GM12873 (cell line): Measurements from ENCODE around the gene CYGB.
A peak's percentile ranks its signal among the peaks of the same experiment; 100 is the strongest.

Experiments
- CTCF ChIP-seq: IDR thresholded peaks from 2 replicates; pipeline ENCODE4 v1.5.1; 2012; ENCODE audit warnings: low read depth, mild to moderate bottlenecking, moderate library complexity, low read length, control low read depth; ENCODE audit not compliant: insufficient read depth; ENCODE audit errors: missing control alignments

The CYGB gene

DNA sequence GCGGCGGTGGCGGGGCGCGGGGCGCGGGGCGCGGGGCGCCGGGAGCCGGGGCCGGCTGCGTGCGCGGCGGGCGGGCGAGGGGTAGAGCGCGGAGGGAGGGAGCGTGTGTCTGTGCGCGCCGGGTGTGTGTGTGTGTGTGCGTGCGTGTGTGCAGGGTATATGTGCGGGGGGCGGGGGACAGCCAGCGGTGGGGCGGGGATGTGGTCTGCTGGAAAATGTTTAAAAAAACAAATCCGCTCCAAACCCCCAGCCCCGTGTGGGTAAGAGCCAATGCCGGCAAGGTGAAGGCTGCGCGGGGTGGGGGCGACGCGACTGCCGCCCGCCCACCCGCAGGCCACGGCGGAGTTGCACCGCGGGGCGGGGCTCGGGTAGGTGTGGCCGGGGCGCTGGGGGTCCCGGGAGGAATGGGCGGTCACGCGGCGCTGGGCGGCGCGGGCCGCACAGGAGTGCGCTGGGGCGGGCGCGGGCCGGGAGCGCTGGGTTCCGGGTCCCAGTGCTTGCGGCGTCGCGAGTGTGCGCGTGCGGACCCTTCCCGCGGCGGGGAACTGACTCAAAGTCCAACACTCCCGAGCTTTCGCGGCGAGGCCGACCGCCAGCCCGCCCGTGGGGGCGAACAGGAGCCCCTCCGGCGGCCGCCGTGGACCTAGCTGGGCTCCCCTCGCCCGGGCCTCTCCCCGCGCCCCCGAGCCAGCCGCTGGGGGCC lies at the start of gene CYGB:
Gene CYGB (minus strand): TSS at position 132 of the 703 bp plus-strand sequence. CDS start 167 bp downstream, outside the sequence.
- TF ChIP-seq CTCF = no peak

- no peak for TF ChIP-seq CTCF
Observed at GRCh38 chr17:76586741-76587487, 49.4 kb upstream of the CYGB start.

DNA sequence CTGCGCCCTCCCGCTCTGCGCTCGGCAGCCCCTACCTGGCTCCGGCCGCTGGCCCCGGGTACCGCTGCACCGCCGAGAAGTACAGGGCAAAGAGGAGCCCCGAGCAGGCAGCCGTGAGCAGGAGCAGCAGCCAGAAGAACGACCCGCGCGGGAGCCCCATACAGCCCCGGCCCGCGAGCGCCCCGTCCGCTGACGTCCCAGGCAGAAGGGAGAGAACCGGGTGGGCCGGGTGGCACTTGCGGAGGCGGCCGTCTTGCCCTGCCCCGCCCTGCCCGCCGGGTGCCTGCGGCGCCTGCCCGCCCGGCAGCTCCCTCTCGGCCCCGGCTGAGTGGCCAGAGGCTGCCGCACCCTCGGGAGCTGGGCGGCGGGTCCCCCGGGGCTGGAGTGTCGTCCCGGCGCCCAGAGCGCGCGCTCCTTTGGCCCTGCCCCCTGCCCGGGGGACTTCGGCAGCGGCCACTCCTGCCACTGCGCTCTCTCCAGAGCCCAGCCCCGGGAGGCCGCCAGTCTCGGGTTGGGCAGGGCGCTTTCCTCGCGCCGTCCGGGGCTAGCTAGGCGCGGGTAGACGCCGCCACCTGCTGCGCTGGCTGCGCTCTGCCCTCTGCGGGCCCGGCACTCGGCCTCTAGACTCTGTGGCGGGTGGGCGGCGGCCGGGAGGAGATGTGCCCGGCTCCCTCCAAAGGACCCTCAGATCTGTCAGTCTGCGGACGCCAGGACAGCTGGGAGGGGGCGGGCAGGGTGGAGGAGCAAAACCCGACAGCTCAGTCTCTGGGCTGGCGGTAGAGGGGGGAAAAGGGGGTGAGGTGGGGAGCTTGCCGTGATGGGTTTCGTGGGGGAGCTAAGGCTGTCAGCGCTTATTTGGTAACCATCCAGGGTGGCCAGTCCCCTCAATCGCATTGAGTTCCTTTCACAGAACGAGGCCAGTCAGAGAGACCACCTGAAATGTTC lies 48.4 kb upstream of the CYGB start, which contains the start of gene ST6GALNAC2:
Gene ST6GALNAC2 (minus strand): TSS at position 212 of the 945 bp plus-strand sequence. CDS start 52 bp downstream, at position 160.
- TF ChIP-seq CTCF = peak; percentile 24

DNA sequence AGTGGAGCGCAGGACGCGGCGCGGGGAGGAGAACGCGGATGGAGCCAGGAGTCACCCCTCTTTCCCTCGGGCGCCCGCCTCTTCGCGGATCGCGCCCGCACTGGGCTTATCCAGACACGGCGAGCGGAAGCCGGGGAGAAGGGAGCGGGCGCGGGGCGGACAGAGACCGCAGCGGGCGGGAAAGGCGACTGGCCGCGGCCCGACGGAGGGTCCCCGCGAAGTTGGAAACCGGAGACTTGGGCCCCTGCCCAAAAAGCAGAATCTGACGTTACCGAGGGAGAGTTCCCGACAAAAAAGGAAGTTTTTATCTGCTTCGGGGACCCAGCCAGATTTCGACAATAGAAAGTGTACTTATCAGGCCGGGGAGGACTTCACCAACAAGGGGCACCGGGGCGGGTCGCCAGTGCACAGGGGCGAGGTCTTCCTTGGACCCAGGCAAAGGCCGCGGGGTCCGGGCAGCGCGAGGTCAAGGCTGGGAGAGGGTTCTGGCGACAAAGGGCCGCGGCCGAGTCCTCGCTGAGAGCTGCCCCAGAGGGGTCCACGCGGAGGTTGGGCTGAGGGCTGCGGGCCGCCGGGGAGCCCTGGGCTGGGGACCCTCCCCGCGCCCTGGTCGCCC lies 47.6 kb upstream of the CYGB start:
- no peak for TF ChIP-seq CTCF

DNA sequence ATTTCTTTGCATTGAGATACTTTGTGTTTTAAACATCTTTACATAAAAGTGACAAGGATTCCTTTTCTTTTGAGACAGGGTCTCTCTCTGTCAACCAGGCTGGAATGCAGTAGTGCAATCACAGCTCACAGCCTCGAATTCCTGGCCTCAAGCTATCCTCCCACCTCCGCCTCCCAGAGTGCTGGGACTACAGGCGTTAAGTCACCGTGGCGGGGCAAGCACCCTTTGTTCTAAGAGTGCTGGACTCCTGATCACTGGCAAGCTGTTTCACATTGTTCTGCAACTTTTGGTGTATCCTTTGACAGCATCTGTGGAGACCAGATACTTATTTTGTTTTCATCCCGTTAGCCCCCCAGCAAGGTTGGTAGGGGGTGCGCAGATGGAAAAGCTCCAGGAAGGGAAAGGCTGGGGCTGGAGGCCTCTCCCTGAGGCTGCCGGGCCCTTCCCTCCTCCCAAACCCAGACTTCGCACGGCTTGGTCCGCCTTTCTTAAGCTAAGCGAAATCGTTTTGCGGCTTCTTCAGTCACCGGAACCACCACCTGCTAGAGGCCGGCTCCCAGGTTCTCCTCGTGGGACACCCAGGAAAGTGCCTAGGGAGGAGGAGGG lies 47.0 kb upstream of the CYGB start:
- no peak for TF ChIP-seq CTCF

DNA sequence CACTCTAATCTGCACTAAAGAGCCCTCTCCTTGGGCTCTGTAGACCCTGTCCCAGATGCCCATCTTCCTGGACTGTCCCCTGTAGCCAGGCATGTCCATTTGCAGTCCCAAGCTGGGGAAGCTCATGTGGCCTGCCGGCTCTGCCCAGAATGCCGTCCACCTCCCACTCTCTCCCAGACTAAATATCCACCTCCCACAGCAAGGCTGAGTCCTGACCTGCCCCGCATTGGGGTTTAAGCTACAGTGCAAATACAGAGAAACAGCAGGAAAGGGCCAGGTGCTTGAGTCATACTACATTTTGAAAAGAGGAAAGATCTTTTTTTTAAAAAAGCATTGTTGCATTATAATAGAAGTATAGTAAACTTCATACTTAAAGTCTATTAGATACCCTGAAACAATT lies 45.2 kb upstream of the CYGB start:
- TF ChIP-seq CTCF = no peak
